Activated CD8-positive, alpha-beta memory T cell treated with anti-CD3 and anti-CD28 coated beads, Interleukin-2, amount 50 U/mL, for 48 hours (primary cell): ENCODE results near the gene LRP3.
"Not testable (repeated sequence)": the region's sequence is repeated elsewhere in the genome, so short reads cannot be mapped to it uniquely, and the experiment has no call there.

Experiments
- DNase-seq: peaks from one replicate; pipeline ENCODE4 v3.0.0-alpha.2; 2020

LRP3 gene, protein sequence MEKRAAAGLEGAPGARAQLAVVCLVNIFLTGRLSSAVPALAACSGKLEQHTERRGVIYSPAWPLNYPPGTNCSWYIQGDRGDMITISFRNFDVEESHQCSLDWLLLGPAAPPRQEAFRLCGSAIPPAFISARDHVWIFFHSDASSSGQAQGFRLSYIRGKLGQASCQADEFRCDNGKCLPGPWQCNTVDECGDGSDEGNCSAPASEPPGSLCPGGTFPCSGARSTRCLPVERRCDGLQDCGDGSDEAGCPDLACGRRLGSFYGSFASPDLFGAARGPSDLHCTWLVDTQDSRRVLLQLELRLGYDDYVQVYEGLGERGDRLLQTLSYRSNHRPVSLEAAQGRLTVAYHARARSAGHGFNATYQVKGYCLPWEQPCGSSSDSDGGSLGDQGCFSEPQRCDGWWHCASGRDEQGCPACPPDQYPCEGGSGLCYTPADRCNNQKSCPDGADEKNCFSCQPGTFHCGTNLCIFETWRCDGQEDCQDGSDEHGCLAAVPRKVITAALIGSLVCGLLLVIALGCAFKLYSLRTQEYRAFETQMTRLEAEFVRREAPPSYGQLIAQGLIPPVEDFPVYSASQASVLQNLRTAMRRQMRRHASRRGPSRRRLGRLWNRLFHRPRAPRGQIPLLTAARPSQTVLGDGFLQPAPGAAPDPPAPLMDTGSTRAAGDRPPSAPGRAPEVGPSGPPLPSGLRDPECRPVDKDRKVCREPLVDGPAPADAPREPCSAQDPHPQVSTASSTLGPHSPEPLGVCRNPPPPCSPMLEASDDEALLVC

DNA sequence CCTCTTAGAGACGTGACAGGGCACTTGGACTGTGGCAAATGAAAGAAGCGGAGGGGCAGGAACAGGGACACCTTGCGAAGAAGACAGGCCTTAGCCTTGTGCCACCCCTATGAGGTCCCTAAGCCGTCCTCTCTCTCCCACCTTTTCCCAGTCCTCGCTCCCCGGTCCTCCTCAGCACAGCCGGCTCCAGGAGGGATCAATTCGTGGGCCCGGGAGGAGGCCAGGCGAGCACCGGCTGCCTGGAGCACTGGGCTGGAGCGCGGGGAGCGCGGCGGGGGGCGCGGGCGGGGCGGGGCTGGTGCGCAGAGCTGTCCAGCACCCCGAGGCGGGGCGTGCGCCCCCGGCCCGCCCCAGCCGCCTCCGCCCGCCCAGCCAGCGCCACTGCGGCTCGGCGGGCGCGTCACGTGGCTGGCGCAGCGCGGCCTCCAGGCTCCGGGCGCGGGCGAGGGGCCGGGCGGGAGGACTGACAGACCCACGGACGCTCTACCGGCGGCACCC is at the start of gene LRP3:
Gene LRP3, plus strand, starts transcription at position 466 of the 498 bp plus-strand sequence. CDS start 456 bp downstream, outside the sequence.
- no peak for DNase-seq

DNA sequence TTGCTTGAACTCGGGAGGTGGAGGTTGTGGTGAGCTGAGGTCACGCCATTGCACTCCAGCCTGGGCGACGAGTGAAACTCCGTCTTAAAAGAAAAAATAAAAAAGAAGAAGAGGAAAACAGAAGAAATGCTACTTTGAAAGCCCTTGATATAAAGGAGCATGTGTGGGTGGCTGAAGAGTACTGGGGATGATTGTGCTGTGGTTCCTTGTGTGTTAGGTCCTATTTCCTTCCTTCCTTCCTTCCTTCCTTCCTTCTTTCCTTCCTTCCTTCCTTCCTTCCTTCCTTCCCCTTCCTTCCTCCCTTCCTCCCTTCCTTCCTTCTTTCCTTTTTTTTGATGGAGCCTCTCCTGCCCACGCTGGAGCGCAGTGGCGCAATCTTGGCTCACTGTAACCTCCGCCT is 47.9 kb upstream of the LRP3 start:
- DNase-seq: no peak

DNA sequence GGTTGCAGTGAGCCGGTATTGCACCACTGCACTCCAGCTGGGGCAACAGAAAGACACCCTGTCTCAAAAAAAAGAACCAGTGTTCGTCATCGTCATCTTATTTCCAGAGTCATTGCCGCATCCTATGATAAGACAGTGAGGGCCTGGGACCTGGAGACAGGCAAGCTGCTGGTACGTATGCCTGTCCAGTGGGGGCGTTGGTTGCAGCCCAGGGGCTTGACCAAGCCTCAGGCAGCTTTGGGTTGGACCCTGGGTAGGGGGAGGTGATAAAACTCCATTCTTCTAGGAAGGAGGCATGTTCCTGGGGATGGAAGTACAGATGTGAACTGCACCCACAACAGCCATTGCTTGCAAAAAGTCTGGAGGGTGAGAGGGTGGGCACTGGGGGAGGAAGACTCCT is 46.6 kb upstream of the LRP3 start:
- DNase-seq: no peak

DNA sequence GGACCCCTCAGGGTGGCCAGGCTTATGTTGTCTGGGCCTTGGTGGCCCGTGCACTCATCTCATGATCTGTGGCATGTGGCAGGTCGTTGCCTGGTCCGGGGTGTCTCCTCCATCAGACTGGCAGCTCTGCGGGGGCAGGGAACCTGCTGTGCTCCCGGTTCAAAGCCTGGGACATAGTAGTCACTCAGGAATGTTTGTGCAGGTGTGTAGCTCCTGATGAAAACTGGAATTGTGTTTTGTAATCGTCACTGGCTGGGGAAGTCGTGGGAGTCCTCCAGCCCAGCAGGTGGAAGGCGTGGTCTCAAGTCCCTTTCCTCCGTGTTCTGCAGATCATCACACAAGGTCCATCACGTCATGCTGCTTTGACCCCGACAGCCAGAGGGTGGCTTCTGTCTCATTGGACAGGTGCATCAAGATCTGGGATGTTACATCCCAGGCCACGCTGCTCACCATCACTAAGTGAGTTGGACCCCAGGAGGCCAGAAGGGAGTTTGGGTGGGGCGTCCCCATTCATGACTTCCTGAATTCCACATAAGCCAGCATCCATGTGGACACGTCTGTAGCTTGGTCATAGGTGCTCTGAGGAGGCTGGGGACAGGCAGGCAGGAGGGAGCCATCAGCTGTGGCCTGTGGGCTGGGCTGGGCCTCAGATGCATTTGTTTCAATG is 43.1 kb upstream of the LRP3 start:
- DNase-seq: no peak

- DNase-seq: no peak
Measured at GRCh38 chr19:33152176-33152575, 42.0 kb upstream of the LRP3 start.

DNA sequence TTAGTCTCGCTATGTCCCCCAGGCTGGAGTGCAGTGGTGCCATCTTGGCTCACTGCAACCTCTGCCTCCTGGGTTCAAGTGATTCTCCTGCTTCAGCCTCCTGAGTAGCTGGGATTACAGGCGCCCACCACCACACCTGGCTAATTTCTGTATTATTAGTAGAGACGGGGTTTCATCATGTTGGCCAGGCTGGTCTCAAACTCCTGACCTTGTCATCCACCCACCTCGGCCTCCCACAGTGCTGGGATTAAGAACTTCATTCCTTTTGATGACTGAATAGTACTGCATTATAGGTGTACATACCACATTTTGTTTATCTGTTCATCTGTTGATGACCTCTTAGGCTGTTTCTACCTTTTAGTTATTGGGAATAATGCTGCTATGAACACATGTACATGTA is 41.5 kb upstream of the LRP3 start:
- not testable (repeated sequence) for DNase-seq

DNA sequence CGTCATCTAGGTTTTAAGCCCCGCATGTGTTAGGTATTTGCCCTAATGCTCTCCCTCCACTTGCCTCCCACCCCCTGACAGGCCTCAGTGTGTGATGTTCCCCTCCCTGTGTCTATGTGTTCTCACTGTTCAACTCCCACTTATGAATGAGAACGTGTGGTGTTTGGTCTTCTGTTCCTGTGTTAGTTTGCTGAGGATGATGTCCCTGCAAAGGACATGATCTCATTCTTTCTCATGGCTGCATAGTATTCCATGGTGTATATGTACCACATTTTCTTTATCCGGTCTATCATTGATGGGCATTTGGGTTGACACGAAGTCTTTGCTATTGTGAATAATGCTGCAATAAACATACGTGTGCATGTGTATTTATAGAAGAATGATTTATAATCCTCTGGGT is 39.8 kb upstream of the LRP3 start:
- not testable (repeated sequence) for DNase-seq

DNA sequence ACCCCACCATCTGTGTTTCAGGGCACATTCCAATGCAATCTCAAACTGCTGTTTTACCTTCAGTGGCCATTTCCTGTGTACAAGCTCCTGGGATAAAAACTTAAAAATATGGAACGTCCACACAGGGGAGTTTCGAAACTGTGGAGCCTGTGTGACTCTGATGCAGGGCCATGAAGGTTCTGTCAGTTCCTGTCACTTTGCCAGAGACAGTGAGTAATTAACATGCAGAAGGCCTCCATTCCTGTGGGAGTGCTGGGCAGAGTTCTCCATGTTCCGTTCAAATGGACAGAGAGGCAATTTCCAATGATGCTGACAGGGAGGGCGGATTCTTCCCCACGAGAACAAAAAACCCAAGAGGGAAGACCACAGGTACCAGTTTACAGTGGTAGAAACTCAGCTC is 37.8 kb upstream of the LRP3 start:
- DNase-seq: no peak

DNA sequence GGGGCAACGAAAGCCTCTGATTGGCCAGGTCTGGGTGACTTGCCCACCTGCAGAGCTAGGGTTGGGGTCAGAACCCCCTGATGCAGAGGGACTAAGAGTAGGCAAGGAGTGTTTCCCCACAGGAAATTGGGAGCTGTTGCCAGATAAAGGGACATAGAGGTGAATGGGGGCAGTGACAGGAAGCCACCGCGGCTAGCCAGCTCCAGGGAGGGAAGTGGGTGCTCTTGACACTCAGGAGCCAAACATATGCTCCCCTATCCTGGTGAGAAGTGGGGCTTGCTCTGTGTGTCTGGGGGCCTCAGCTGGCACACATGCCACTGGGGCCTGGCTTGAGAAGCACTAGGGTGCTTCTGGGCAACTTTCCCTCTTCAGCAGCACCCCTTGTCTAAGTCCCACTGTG is 36.2 kb upstream of the LRP3 start:
- DNase-seq: no peak

DNA sequence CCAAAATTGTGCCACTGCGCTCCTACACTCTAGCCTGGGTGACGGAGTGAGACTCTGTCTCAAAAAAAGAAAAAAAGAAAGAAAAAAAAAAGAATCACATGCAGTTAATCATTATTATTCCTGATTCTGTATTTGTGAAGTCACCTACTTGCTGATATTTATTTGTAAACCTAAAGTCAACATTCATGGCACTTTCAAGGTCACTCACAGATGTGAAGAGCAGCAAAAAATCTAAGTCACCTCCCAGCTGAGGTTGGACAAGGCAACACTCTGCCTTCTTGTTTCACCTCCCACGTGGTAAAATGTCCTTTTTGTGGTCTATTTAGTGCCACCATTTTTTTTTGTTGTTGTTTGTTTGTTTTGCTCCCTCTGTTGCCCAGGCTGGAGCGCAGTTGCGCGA is 35.8 kb upstream of the LRP3 start:
- no peak for DNase-seq

DNA sequence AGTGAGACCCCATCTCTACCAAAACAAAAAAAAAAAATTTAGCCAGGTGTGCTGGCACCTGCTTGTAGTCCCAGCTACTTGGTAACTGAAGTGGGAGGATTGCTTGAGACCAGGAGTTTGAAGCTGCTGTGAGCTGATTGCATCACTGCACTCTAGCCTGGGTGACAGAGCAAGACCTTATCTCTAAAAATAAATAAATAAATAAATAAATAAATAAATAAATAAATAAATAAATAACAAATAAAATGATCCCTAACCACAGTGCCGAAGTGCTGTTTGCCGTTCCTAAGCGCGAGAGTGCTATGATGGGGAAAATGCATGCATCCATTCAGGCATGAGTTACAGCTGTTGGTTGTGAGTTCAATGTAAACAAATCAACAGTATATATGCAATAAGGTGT is 35.0 kb upstream of the LRP3 start:
- DNase-seq: no peak

DNA sequence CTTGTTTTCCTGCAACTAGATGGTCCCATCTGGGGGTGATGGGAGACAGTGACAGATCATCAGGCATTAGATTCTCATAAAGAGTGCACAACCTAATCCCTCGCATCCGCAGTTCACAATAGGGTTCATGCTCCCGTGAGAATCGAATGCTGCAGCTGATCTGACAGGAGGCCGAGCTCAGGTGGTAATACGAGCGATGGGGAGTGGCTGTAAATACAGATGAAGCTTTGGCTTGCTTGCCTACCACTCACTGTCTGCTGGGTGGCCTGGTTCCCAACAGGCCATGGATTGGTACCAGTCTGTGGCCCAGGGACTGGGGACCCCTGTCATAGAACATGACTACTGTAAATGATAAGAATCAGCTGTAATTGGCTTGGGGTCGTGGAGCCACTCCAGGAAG is 34.2 kb upstream of the LRP3 start:
- no peak for DNase-seq

DNA sequence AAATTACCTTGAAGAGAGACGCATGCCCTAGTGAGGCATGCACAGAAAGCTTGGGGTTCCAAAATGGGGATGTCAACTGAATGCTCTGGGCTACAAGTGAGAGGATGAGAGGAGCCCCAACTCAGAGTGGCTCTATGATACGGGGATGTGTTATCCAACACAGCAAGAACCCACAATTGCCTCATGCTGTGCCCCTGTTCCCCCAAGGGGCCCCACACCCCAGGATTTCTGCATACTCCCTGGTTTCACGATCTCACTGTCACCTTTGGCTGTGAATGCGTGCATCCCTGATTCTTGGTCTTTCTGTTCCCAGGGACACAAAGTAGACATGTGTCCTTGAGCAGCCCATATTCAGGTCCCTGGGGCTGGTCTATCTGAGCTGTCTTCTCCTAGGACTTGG is 32.9 kb upstream of the LRP3 start:
- DNase-seq: no peak

GRCh38 chr19:33163481-33163880 is 30.6 kb upstream of the LRP3 start:
- no peak for DNase-seq

DNA sequence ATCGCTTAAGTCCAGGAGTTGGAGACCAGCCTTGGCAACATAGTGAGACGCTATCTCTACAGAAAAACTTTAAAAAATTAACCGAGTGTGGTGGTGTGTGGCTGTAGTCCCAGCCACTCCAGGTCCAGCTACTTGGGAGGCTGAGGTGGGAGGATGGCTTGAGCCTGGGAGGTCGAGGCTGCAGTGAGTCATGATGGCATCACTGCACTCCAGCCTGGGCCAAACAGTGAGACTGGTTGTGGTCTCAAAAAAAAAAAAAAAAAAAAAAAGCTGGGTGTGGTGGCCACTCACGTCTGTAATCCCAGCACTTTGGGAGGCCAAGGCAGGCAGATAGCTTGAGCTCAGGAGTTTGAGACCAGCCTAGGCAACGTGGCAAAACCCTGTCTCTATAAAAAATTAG is 28.1 kb upstream of the LRP3 start:
- not testable (repeated sequence) for DNase-seq

DNA sequence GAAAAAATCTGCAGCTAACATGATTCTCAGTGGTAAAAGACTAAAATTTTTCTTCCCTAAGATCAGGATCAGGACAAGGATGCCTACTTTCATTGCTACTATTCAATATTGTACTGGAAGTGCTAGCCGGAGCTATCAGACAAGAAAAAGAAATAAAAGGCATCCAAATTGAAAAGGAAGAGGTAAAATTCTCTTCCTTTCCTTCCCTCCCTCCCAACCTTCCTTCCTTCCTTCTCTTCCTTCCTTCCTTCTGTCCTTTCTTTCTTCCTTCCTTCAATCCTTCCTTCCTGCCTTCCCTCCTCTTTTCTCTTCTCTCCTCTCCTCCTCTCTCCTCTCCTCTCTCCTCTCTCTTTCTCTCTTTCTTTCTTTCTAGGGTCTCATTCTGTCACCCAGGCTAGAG is 26.7 kb upstream of the LRP3 start:
- no peak for DNase-seq

- DNase-seq: no peak
Measured at GRCh38 chr19:33168528-33168927, 25.6 kb upstream of the LRP3 start.

GRCh38 chr19:33171222-33171795 is 22.8 kb upstream of the LRP3 start:
- no peak for DNase-seq

- no peak for DNase-seq
Measured at GRCh38 chr19:33171916-33172359, 22.2 kb upstream of the LRP3 start.

GRCh38 chr19:33174186-33174585 is 19.9 kb upstream of the LRP3 start:
- DNase-seq: no peak

- DNase-seq: no peak
Measured at GRCh38 chr19:33175156-33175782, 18.9 kb upstream of the LRP3 start.

- DNase-seq: peak; percentile 59
Measured at GRCh38 chr19:33175886-33176669, 18.1 kb upstream of the LRP3 start.
